Activated naive CD8-positive, alpha-beta T cell treated with anti-CD3 and anti-CD28 coated beads, Interleukin-2, amount 50 U/mL, for 16 hours (primary cell): Measurements from ENCODE around the gene ARHGEF12.
"Not testable (repeated sequence)": the region's sequence is repeated elsewhere in the genome, so short reads cannot be mapped to it uniquely, and the experiment has no call there.

Source experiments
- DNase-seq: peaks from one replicate; pipeline ENCODE4 v3.0.0-alpha.2; 2020; ENCODE audit warnings: low read depth, low spot score

ARHGEF12 gene

GRCh38 chr11:120492486-120492885 is 156.3 kb downstream of the ARHGEF12 start:
- DNase-seq: no peak

- no peak for DNase-seq
Measured at GRCh38 chr11:120494595-120494994, 158.4 kb downstream of the ARHGEF12 start.

DNA sequence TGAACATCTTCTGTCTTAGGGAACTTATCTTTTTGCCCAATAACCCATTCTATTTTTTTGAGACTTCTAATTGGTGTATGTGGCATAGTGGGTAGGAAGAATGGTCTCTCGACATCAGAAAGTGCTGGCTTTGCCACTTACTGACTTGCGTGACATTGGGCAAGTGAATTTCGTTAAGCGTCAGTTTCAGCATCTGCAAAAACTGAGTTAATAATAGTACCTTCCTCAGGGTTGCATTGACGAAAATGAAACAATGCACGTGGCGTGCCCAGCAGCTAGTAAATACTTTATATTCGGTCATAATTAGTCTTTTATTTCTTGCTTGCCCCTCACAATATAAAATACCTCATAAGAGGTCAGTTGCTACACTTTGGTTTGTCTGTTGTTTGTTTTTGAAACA is 162.9 kb downstream of the ARHGEF12 start:
- no peak for DNase-seq

- no peak for DNase-seq
Measured at GRCh38 chr11:120499859-120500258, 163.6 kb downstream of the ARHGEF12 start.

- DNase-seq: no peak
Measured at GRCh38 chr11:120500414-120501071, 164.3 kb downstream of the ARHGEF12 start.

DNA sequence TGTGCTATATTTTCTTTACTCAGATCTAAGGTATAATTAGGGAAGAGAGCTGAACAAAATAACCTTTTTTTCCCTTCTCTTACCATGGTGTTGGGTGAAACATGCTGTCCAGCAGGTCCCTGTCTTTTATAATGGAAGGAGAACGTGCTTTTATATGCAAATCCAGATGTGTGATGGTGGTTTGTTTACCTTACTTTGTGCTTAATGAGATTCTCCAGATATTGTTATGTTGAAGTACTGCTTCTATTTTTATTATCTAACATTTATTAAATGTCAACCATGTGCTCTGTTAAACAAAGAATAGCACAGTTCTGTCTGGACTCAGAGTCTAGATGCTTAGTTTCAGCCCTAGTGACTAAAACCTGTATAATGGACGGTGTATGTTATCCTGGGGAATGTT is 165.2 kb downstream of the ARHGEF12 start:
- no peak for DNase-seq

DNA sequence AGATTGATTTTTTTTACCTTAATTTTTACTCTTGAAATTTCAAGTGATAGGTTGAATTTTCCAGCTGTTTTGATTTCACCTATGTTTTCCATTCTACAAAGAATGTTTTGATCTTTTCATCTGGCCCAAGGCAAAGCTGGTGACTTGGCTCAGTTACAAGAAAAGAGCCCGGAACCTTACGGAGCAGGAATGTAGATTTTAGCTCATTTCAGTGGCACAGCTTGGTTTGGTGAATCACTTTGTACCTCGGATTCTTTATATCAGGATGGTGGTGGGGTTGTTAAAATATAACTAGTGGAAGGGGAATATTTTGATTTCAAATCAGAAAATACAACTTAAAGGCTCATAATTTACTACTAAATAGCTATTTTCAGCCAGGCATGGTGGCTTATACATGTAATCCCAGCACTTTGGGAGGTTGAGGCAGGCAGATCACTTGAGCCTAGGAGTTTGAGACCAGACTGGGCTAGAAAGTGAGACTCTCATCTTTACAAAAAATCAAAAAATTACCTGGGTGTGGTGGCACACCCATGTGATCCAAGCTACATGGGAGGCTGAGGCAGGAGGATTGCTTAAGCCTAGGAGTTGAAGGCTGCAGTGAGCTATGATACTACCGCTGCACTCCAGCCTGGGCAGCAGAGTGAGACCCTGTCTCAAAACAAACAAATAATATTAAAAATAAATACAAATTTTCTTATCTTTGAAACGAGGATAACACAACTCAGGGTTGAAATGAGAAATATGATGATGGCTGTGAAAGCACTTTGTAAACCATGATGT is 166.0 kb downstream of the ARHGEF12 start:
- DNase-seq: no peak

- not testable (repeated sequence) for DNase-seq
Measured at GRCh38 chr11:120503529-120503928, 167.3 kb downstream of the ARHGEF12 start.

- no peak for DNase-seq
Measured at GRCh38 chr11:120505801-120506425, 169.7 kb downstream of the ARHGEF12 start.

DNA sequence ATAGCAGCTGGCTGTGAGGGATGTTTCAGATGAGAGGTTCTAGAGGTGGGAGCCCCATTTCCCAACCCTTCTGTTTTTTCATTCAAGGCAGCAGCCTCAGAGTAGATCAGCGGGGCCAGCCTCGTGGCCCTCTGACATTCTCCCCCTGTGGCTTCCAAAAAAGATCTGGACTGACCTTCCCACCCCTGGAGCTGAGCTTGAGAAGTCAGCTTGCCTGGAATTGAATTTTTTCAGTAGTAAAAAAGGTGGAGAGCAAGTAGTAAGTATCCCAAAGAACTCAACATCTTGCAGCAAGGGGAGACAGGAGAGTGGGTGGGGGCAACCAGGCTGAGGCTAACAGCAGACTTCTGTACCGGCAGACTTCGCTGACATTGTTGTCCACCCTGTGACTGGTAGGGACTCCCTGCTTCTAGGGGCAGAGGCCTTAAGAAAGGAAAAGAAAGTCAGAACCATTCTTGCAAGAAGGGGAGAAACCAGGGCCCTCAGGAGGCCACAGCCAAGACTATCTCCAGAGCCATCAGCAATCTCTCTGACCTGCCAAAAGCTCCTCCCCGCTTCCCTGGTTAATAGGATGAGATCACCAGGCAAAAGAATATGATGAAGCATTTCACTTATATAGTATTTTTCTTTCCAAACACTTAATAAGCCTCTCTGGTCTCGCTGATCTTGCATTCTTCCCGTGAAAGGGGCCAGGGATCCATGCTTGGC is 173.3 kb downstream of the ARHGEF12 start:
- no peak for DNase-seq

- no peak for DNase-seq
Measured at GRCh38 chr11:120510406-120511115, 174.3 kb downstream of the ARHGEF12 start.

DNA sequence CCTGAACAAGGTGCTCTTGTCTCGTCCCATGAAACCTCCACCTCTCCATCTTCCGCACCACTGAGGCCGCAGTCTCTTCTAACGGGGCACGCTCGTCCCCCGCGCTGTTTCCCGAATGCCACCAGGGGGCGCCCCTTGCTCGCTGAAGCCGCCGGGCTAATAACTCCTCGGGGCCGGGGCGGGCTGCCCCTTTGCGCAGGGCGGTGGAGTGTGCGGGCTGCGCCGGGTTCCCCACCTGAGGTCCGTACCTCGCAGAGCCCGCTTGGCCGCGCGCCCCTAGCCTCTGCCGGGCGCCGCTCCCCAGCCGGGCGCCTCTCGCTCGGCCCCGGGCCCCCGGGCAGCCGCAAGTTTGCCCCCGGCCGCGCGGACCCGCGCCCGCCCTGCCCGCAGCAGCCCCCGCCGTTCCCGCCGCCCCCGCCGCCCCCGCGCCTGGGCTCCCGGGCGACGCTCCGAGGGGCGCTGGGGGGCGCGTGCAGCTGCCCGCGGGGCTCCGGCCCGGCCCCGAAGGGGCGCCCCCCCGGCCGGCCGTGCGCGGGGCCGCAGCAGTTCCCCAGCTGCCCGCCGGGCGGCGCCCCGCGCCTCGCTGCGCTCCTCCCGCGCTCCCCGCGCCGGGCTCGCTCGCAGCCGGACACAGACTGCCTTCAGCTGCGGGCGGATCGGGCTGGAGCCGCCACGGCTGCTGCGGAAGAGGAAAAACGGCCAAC is 175.1 kb downstream of the ARHGEF12 start, which contains the start of gene GRIK4:
GRIK4 (plus strand) TSS at position 633 of the 704 bp plus-strand sequence. CDS start 148,571 bp downstream, outside the sequence.
- DNase-seq: peak; percentile 58

GRCh38 chr11:120511820-120512738 is 175.9 kb downstream of the ARHGEF12 start:
- no peak for DNase-seq

- DNase-seq: no peak
Measured at GRCh38 chr11:120512739-120513435, 176.7 kb downstream of the ARHGEF12 start.

DNA sequence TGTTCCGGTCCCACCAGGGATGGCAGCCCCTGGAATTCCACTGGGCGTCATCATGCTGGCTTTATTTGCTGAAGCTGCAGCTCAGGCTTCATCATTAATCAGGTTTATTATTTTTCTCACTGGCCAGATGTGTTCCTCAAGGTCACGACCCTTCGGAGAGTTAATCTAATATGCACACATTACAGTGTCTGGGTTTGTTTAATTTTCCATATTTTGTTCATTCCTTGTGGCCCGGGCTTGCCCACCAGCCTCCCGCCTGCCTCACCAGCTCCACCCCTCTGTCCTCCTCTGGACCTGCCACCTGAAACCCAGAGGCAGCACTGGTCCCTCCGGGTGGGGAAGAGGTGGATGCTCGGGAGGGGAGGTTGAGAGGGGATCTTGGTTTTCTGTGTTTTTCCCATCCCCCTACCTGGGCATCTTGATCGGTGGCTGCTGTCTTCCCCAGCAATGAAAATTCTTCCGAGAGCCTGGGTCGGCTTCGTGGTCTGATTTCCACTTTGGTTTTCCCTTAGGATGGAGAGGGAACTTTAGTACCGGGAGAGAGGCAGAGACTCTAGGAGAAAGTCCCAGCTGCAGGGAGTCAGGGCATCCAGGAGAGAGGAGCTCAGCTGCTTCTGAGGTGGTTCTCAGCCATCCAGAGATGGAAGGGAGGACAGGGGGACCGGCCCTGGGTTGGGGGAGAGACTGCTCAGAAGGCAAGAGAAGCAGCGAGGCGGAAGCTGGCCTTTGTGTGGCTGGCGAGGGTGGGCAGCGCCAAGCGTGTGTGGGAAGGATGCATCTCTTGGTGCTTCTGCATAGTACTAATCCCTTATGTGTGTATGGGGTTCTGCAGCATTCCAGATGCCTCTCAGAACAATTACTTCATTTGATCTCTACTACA is 177.5 kb downstream of the ARHGEF12 start:
- DNase-seq: no peak

- DNase-seq: no peak
Measured at GRCh38 chr11:120514541-120515121, 178.4 kb downstream of the ARHGEF12 start.

- no peak for DNase-seq
Measured at GRCh38 chr11:120515186-120515723, 179.0 kb downstream of the ARHGEF12 start.
